GM23338 (cell line): ENCODE measurements around the gene MLLT1. TPM values are rescaled to one million over a fixed set of nuclear protein-coding genes. Genes with fewer than 3 reads are reported as not detected.

ENCODE experiments used
- ATAC-seq: fragments of 200-7000 bp; cut with Tn5 transposase; 3 replicates; pipeline ENCODE4 v1.9.1; 2020
- DNase-seq: peaks from one replicate; pipeline ENCODE4 v3.0.0-alpha.2; 2015; ENCODE audit warnings: low spot score
- H2AFZ ChIP-seq: fragments of 200-600 bp; sonication (generic); 2 replicates; pipeline ENCODE4 v1.8.0; 2016; ENCODE audit warnings: antibody characterized with exemption, mild to moderate bottlenecking, moderate library complexity
- H3F3A ChIP-seq: fragments of 200-600 bp; sonication (generic); replicated peaks from 2 replicates; pipeline ENCODE4 v1.8.0; 2017; ENCODE audit warnings: antibody characterized with exemption, mixed run types, low read depth
- H3K27ac ChIP-seq: fragments of 200-600 bp; sonication (generic); 2 replicates; pipeline ENCODE4 v1.6.1; 2016; ENCODE audit warnings: low read depth
- H3K27me3 ChIP-seq: fragments of 200-600 bp; sonication (generic); 2 replicates; pipeline ENCODE4 v1.8.0; 2016; ENCODE audit warnings: mild to moderate bottlenecking, mixed run types, moderate library complexity; ENCODE audit not compliant: insufficient read depth
- H3K36me3 ChIP-seq: fragments of 200-600 bp; sonication (generic); 2 replicates; pipeline ENCODE4 v1.8.0; 2016; ENCODE audit warnings: mild to moderate bottlenecking; ENCODE audit not compliant: insufficient read depth
- H3K4me1 ChIP-seq: fragments of 200-600 bp; sonication (generic); 2 replicates; pipeline ENCODE4 v1.8.0; 2016; ENCODE audit warnings: mild to moderate bottlenecking, moderate library complexity; ENCODE audit not compliant: insufficient read depth
- H3K4me2 ChIP-seq: fragments of 200-600 bp; sonication (generic); 2 replicates; pipeline ENCODE4 v1.7.1; 2017; ENCODE audit warnings: mixed run types
- H3K4me3 ChIP-seq: fragments of 200-600 bp; sonication (generic); 2 replicates; pipeline ENCODE4 v1.6.1; 2016; ENCODE audit warnings: mixed run types
- H3K79me2 ChIP-seq: fragments of 200-600 bp; sonication (generic); replicated peaks from 2 replicates; pipeline ENCODE4 v1.8.0; 2017; ENCODE audit warnings: mild to moderate bottlenecking; ENCODE audit not compliant: insufficient read depth
- H3K9me2 ChIP-seq: fragments of 200-600 bp; sonication (generic); 2 replicates; pipeline ENCODE4 v1.8.0; 2017; ENCODE audit not compliant: insufficient read depth
- H4K20me1 ChIP-seq: fragments of 200-600 bp; sonication (generic); replicated peaks from 2 replicates; pipeline ENCODE4 v1.8.0; 2017; ENCODE audit warnings: mild to moderate bottlenecking; ENCODE audit not compliant: insufficient read depth
- H3K27ac Mint-ChIP-seq: 2 replicates; pipeline ENCODE4 v1.8.0; 2020; ENCODE audit warnings: inconsistent platforms, mild to moderate bottlenecking, moderate library complexity, mixed read lengths
- H3K27me3 Mint-ChIP-seq: 3 replicates; pipeline ENCODE4 v1.8.0; 2022; ENCODE audit warnings: low read depth, mild to moderate bottlenecking, moderate library complexity, mixed read lengths, inconsistent platforms; ENCODE audit not compliant: insufficient read depth, poor library complexity
- H3K36me3 Mint-ChIP-seq: 3 replicates; pipeline ENCODE4 v1.8.0; 2021; ENCODE audit warnings: low read depth, mild to moderate bottlenecking, inconsistent platforms, moderate library complexity, mixed read lengths
- H3K4me1 Mint-ChIP-seq: 3 replicates; pipeline ENCODE4 v1.8.0; 2020; ENCODE audit warnings: mild to moderate bottlenecking, inconsistent platforms, mixed read lengths
- H3K4me3 Mint-ChIP-seq: 3 replicates; pipeline ENCODE4 v1.8.0; 2021; ENCODE audit warnings: moderate library complexity, mild to moderate bottlenecking, inconsistent platforms, mixed read lengths
- H3K9me3 Mint-ChIP-seq: 3 replicates; pipeline ENCODE4 v1.8.0; 2020; ENCODE audit warnings: moderate library complexity, mild to moderate bottlenecking, inconsistent platforms, mixed read lengths
- CREB1 ChIP-seq: fragments of 250-450 bp; sonication (Bioruptor Pico); IDR thresholded peaks from 2 replicates; pipeline ENCODE4 v1.5.0; 2020; ENCODE audit warnings: low read depth, mild to moderate bottlenecking, moderate library complexity
- EZH2phosphoT487 ChIP-seq: fragments of 200-600 bp; sonication (generic); IDR thresholded peaks from one replicate; pipeline ENCODE4 v1.8.1; 2018; ENCODE audit warnings: antibody characterized with exemption; ENCODE audit not compliant: unreplicated experiment
- JUNB ChIP-seq: IDR thresholded peaks from one replicate; pipeline ENCODE4 v1.6.1; 2016; ENCODE audit warnings: antibody characterized with exemption; ENCODE audit not compliant: unreplicated experiment
- NANOG ChIP-seq: IDR thresholded peaks from 2 replicates; pipeline ENCODE4 v1.6.1; 2016; ENCODE audit warnings: antibody characterized with exemption, borderline replicate concordance
- POLR2AphosphoS5 ChIP-seq: IDR thresholded peaks from 2 replicates; pipeline ENCODE4 v1.6.1; 2016; ENCODE audit warnings: antibody characterized with exemption, low read depth
- polyA plus RNA-seq: library from polyadenylated mRNA; unstranded; fragments of >200 nt; fragmentation: Nextera tagmentation; extraction: Ambion mirVana; gene quantifications from 2 replicates; pipeline ENCODE4 v1.2.1, GENCODE V29; 2016
- total RNA-seq: library from RNA; depleted of rRNA; stranded (reverse); fragments of >200 nt; shearing (Covaris generic); gene quantifications from 2 replicates; pipeline ENCODE4 v1.2.3, GENCODE V29; 2014
- TF ChIP-seq, protein P1 (sequence below), 2 experiments: fragments of 200-600 bp in 1 of 2; sonication (generic) in 1 of 2; conservative IDR thresholded peaks; 2 replicates each; pipeline versions ENCODE4 v1.5.1 to v1.6.1; 2016 to 2017; ENCODE audit warnings: antibody characterized with exemption in 2 of 2, low read depth in 2 of 2, mild to moderate bottlenecking in 2 of 2, moderate library complexity in 1 of 2
- TF ChIP-seq, protein P2 (sequence below): fragments of 250-450 bp; sonication (Bioruptor Pico); IDR thresholded peaks from 2 replicates; pipeline ENCODE4 v1.5.0; 2020; ENCODE audit warnings: mild to moderate bottlenecking, moderate library complexity

Gene MLLT1
- total and polyA plus RNA-seq, 2 experiments from 2014 or later = 17.8 to 23.4 TPM

DNA sequence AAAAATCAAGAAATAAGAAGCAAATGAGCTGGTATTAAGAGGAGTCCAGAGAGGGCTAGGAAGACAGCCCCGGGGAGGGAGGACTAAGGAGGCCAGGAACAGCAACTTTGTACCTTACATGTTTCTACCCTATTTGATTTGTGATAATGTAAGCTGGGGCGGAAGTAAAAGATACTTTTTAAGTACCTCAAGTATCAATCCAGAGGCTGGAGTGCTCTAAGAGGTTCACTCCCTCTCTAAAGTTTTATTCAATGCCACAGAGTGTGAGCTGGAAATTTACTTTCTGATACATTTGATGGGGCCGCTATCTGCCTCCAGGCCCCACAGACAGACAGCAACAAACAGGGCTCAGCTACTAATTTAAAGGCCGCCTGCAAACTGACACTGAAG lies 11.4 kb downstream of the MLLT1 start:
- Histone ChIP-seq H3K4me1 (peaks cover 29% of the 10 kb centered on the region), H3F3A (0 out of 2 replicates have a peak, but pooled peaks cover 3% of the 10 kb centered on the region), H3K4me3 (no peak overlapping the region), H2AFZ (no peak overlapping the region), H3K27ac (no peak overlapping the region), H3K9me2 (no peaks in the 10 kb centered on the region), H3K79me2 (peaks cover 89% of the 10 kb centered on the region), H4K20me1 (peaks cover 30% of the 10 kb centered on the region), H3K36me3 (peaks cover 9% of the 10 kb centered on the region; the same call in 1 of the 2 replicates), H3K27me3 (no peaks in the 10 kb centered on the region), H3K4me2 (no peak overlapping the region)
- Mint-ChIP-seq H3K36me3 (peaks cover 42% of the 10 kb centered on the region), H3K4me3 (no peak overlapping the region), H3K4me1 (peaks cover 39% of the 10 kb centered on the region), H3K9me3 (no peaks in the 10 kb centered on the region), H3K27me3 (peaks cover 11% of the 10 kb centered on the region), H3K27ac (no peak overlapping the region)
- TF ChIP-seq, protein P1, sequence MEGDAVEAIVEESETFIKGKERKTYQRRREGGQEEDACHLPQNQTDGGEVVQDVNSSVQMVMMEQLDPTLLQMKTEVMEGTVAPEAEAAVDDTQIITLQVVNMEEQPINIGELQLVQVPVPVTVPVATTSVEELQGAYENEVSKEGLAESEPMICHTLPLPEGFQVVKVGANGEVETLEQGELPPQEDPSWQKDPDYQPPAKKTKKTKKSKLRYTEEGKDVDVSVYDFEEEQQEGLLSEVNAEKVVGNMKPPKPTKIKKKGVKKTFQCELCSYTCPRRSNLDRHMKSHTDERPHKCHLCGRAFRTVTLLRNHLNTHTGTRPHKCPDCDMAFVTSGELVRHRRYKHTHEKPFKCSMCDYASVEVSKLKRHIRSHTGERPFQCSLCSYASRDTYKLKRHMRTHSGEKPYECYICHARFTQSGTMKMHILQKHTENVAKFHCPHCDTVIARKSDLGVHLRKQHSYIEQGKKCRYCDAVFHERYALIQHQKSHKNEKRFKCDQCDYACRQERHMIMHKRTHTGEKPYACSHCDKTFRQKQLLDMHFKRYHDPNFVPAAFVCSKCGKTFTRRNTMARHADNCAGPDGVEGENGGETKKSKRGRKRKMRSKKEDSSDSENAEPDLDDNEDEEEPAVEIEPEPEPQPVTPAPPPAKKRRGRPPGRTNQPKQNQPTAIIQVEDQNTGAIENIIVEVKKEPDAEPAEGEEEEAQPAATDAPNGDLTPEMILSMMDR (conservative IDR thresholded peaks at IDR 0.05; ENCODE audit: low read depth in 2 of 2) = no peak
- TF ChIP-seq EZH2phosphoT487 (no peak), NANOG (no peak), CREB1 (CRISPR knock-in tag) (no peak), JUNB (no peak), POLR2AphosphoS5 (no peak)
- TF ChIP-seq, protein P2, sequence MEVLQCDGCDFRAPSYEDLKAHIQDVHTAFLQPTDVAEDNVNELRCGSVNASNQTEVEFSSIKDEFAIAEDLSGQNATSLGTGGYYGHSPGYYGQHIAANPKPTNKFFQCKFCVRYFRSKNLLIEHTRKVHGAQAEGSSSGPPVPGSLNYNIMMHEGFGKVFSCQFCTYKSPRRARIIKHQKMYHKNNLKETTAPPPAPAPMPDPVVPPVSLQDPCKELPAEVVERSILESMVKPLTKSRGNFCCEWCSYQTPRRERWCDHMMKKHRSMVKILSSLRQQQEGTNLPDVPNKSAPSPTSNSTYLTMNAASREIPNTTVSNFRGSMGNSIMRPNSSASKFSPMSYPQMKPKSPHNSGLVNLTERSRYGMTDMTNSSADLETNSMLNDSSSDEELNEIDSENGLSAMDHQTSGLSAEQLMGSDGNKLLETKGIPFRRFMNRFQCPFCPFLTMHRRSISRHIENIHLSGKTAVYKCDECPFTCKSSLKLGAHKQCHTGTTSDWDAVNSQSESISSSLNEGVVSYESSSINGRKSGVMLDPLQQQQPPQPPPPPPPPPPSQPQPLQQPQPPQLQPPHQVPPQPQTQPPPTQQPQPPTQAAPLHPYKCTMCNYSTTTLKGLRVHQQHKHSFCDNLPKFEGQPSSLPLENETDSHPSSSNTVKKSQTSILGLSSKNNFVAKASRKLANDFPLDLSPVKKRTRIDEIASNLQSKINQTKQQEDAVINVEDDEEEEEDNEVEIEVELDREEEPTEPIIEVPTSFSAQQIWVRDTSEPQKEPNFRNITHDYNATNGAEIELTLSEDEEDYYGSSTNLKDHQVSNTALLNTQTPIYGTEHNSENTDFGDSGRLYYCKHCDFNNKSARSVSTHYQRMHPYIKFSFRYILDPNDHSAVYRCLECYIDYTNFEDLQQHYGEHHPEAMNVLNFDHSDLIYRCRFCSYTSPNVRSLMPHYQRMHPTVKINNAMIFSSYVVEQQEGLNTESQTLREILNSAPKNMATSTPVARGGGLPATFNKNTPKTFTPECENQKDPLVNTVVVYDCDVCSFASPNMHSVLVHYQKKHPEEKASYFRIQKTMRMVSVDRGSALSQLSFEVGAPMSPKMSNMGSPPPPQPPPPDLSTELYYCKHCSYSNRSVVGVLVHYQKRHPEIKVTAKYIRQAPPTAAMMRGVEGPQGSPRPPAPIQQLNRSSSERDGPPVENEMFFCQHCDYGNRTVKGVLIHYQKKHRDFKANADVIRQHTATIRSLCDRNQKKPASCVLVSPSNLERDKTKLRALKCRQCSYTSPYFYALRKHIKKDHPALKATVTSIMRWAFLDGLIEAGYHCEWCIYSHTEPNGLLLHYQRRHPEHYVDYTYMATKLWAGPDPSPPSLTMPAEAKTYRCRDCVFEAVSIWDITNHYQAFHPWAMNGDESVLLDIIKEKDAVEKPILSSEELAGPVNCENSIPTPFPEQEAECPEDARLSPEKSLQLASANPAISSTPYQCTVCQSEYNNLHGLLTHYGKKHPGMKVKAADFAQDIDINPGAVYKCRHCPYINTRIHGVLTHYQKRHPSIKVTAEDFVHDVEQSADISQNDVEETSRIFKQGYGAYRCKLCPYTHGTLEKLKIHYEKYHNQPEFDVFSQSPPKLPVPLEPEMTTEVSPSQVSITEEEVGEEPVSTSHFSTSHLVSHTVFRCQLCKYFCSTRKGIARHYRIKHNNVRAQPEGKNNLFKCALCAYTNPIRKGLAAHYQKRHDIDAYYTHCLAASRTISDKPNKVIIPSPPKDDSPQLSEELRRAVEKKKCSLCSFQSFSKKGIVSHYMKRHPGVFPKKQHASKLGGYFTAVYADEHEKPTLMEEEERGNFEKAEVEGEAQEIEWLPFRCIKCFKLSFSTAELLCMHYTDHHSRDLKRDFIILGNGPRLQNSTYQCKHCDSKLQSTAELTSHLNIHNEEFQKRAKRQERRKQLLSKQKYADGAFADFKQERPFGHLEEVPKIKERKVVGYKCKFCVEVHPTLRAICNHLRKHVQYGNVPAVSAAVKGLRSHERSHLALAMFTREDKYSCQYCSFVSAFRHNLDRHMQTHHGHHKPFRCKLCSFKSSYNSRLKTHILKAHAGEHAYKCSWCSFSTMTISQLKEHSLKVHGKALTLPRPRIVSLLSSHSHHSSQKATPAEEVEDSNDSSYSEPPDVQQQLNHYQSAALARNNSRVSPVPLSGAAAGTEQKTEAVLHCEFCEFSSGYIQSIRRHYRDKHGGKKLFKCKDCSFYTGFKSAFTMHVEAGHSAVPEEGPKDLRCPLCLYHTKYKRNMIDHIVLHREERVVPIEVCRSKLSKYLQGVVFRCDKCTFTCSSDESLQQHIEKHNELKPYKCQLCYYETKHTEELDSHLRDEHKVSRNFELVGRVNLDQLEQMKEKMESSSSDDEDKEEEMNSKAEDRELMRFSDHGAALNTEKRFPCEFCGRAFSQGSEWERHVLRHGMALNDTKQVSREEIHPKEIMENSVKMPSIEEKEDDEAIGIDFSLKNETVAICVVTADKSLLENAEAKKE (CRISPR knock-in tag) = no peak
- DNase-seq = no peak
- ATAC-seq = no peak
